ENCODE results near the gene IKBKE.
"Not testable (repeated sequence)": the region's sequence is repeated elsewhere in the genome, so short reads cannot be mapped to it uniquely, and the experiment has no call there.

The IKBKE gene

GRCh38 chr1:206476058-206476457 is 5.8 kb downstream of the IKBKE start:
- no peak for DNase-seq (ENCODE audit: low read depth)

DNA sequence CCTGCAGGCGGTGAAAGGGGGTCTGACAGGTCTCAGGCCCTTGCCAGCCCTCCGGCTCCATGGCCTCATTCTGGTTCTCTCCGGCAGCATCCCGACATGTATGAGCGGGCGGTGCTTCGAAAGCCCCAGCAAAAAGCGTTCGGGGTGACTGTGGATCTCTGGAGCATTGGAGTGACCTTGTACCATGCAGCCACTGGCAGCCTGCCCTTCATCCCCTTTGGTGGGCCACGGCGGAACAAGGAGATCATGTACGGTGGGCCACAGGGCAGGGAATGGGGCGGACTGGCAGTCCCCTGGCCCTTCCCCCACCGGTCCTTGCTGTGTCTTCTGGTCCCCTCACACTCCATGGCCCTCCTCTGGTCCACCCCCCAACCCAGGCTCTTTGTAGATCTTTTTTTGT is 6.3 kb downstream of the IKBKE start:
- no peak for DNase-seq (ENCODE audit: low read depth)

- no peak for DNase-seq (ENCODE audit: low read depth)
Observed at GRCh38 chr1:206477110-206477509, 6.8 kb downstream of the IKBKE start.

- no peak for DNase-seq (ENCODE audit: low read depth)
Observed at GRCh38 chr1:206477581-206478380, 7.5 kb downstream of the IKBKE start.

- DNase-seq (ENCODE audit: low read depth) = no peak
Observed at GRCh38 chr1:206478746-206479145, 8.5 kb downstream of the IKBKE start.

GRCh38 chr1:206479183-206480125 is 9.2 kb downstream of the IKBKE start:
- no peak for DNase-seq (ENCODE audit: low read depth)

DNA sequence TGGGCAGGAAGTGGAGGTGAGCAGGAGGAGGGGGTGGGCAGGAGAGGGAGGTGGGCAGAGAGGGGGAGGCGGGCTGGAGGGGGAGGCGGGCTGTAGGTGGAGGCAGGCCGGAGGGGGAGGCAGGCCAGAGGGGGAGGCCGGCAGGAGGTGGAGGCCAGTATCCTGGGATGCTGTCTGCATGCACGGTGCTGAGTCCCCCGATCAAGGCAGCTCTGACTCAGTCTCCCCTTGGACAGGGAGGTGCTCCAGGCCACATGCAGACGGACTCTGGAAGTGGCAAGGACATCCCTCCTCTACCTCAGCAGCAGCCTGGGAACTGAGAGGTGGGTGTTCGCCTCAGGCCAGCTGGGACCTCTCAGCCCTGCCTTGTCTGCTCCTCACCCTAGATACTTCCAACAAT is 9.9 kb downstream of the IKBKE start:
- DNase-seq (ENCODE audit: low read depth) = no peak

GRCh38 chr1:206482611-206483010 is 12.3 kb downstream of the IKBKE start:
- no peak for DNase-seq (ENCODE audit: low read depth)

GRCh38 chr1:206483864-206484263 is 13.6 kb downstream of the IKBKE start:
- not testable (repeated sequence) for DNase-seq (ENCODE audit: low read depth)

DNA sequence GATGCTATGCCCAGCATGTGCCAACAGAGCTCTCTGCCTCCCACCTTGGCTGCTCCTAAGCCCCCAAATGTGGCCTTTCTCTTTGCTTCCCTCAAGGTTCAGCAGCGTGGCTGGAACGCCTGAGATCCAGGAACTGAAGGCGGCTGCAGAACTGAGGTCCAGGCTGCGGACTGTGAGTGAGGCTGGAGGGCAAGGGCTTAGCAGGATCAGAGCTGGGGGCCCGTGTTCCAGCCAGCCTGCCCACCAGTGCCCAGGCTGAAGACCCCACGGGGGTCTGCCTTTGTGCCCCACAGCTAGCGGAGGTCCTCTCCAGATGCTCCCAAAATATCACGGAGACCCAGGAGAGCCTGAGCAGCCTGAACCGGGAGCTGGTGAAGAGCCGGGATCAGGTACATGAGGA is 14.6 kb downstream of the IKBKE start:
- DNase-seq (ENCODE audit: low read depth) = no peak

GRCh38 chr1:206486995-206487788 is 16.9 kb downstream of the IKBKE start:
- no peak for DNase-seq (ENCODE audit: low read depth)

- no peak for DNase-seq (ENCODE audit: low read depth)
Observed at GRCh38 chr1:206487970-206488369, 17.7 kb downstream of the IKBKE start.

DNA sequence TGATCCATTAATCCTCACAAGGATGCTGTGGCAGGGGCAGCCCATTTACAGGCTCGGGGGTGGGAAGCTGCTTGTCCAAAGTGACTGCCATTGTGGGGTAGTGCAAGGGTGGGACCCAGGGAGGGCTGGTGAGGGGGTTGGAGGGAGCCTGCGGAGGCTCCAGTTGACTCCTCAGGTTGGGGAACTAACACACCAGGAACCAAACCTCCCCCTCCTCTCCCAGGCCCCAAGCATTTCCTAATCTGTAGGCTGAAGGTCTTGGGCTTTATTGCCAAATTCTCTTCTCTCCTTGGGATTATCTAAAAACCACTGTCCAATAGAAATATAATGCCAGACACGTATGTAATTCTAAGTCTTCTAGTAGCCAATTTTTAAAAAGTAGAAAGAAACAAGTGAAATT is 18.2 kb downstream of the IKBKE start:
- no peak for DNase-seq (ENCODE audit: low read depth)

DNA sequence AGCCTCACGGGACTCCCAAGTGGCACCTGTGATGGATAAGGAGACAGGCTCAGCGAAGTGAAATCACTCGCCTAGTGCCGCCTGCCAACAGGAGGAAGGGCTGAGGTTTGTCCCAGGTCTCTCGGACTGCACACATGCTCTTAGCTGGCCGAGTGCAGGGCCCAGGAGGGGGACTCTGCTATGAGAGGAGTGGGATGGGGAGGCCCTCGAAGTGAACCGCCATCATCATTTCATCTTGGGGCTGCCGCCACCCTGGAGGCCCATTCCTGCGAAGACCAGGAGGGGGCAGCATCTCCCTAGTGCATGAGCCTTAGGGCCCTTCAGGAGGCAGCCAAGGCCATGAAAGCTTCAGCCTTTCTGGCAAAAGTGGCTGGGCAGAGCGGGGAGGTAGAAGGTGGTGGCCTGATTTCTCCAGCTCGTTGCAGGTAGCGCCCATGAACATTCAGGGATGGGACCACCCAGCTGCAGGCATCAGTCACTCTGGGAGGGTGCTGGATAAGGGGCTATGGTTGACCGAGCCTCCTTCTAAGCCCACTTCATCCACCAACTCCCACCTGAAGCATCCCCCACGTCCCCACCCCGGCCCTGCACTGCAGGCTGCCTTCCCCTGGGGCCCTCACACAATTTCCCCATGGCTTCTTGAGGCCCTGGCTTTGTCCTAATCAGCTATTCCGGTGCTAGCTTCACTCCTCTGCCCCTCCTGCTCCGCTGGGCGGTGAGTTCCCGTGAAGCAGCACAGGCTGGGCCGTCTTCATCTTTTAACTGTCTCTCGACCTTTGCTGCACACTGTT is 19.9 kb downstream of the IKBKE start:
- no peak for DNase-seq (ENCODE audit: low read depth)

DNA sequence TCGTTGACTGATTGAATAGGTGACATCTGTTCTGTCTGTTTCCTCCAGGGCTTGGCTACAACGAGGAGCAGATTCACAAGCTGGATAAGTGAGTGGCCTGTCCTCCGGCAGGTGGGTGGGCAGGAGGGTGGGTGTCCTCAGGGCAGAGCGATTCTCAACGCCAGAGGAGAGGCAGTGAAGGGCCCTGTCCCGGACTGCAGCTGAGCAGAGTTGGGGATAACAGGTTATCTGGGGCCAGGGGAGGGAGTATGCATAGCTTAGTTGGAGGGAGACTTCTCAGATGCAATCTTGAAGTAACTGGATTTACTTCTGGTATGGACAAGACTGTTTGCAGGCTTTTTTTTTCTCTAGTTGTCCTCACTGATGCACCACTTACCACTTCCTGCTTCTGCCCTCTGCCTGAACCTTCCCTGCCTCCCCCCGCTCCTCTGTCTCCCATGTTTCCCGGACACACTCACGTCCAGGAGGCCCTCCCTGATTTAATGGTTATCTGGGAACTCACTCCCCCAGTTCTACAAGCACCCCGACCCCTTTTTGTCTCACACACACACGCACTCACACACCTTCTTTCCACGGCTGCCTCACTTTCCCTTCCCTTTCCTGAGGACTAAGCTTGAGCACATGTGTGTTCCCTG is 20.6 kb downstream of the IKBKE start:
- DNase-seq (ENCODE audit: low read depth) = no peak

DNA sequence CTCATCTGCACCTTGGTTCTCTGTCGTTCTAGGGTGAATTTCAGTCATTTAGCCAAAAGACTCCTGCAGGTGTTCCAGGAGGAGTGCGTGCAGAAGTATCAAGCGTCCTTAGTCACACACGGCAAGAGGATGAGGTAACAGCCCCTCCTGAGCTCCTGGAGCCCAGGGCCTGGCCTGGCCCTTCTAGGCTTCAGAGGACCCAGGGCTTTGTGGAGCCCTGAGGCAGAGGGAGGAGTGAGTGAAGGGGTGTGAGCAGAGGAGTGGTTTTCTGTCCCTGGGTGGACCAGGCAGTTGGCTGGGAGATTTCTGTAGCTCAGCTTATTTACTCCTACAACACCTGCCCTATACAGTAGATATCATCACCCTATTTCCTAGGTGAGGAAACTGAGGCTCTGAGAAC is 21.3 kb downstream of the IKBKE start:
- no peak for DNase-seq (ENCODE audit: low read depth)

- DNase-seq (ENCODE audit: low read depth) = no peak
Observed at GRCh38 chr1:206492589-206492988, 22.3 kb downstream of the IKBKE start.

- DNase-seq (ENCODE audit: low read depth) = no peak
Observed at GRCh38 chr1:206493279-206493678, 23.0 kb downstream of the IKBKE start.

- DNase-seq (ENCODE audit: low read depth) = no peak
Observed at GRCh38 chr1:206495011-206495461, 24.8 kb downstream of the IKBKE start.

DNA sequence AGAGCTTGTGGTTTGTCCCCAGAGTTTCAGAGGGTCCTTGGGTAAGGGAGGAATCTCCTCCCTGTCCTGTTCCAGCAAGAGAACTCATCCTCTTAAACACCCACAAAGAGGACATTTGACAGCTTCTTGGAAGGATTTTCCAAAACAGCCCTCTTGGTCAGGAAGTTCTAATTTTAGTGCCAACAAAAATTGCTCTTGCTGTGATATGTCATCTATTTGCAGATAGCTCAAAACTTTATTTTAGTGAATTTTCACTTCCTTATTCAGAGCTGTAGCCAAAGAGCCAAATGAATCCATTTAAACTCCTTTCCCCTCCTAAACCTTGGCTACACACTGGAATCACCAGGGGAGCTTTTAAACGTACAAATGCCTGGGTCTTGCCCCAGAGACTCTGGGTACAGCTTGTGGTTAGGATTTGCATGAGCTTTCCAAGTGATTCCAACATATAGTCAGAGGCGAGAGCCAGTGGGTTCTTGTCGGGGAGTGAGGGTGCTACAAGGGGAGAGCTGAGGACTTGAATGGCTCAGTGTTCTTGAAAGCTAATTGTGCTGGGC is 25.3 kb downstream of the IKBKE start:
- no peak for DNase-seq (ENCODE audit: low read depth)

Measured in HS-27A (cell line).